Gastrocnemius medialis (tissue), 4 donors: ENCODE measurements around the gene ZNF44. TPM values are rescaled to one million over a fixed set of nuclear protein-coding genes. Genes with fewer than 3 reads are reported as not detected.

Experiments used
- ATAC-seq, 2 donors: fragments of 150-250 bp; one replicate each; pipeline ENCODE4 v1.9.1; 2016
- DNase-seq, 2 donors: peaks; one replicate each; pipeline ENCODE4 v3.0.0-alpha.2; 2019
- H3K27ac ChIP-seq, 4 donors: fragments of 200-600 bp; sonication (generic); 1 replicate in 1 of 4; 2 replicates in 3 of 4; pipeline ENCODE4 v1.5.1; 2016 to 2018; ENCODE audit warnings: mild to moderate bottlenecking in 2 of 4, moderate library complexity in 1 of 4
- H3K27me3 ChIP-seq, 3 donors: fragments of 200-600 bp; sonication (generic) in 2 of 3; 1 replicate in 1 of 3; 2 replicates in 2 of 3; pipeline versions ENCODE4 v1.5.1 to v1.6.0; 2016 to 2019; ENCODE audit warnings: mild to moderate bottlenecking in 1 of 3, moderate library complexity in 1 of 3
- H3K36me3 ChIP-seq, 2 donors: fragments of 200-600 bp; sonication (generic) in 1 of 2; one replicate each; pipeline ENCODE4 v1.5.1; 2017 to 2018
- H3K4me1 ChIP-seq, 2 donors: fragments of 200-600 bp; sonication (generic) in 1 of 2; one replicate each; pipeline ENCODE4 v1.5.1; 2016 to 2017; ENCODE audit warnings: mild to moderate bottlenecking in 2 of 2
- H3K4me3 ChIP-seq, 4 donors: fragments of 200-600 bp; sonication (generic) in 3 of 4; 1 replicate in 1 of 4; 2 replicates in 3 of 4; pipeline ENCODE4 v1.5.1; 2016 to 2019; ENCODE audit warnings: mild to moderate bottlenecking in 2 of 4
- H3K9me3 ChIP-seq, 3 donors: fragments of 200-600 bp; sonication (generic) in 2 of 3; 1 replicate in 1 of 3; 2 replicates in 2 of 3; pipeline ENCODE4 v1.5.1; 2016 to 2019
- CTCF ChIP-seq, 5 experiments: fragments of 450-650 bp in 3 of 5; fragments of 200-600 bp in 2 of 5; sonication (generic) in 2 of 5; IDR thresholded peaks in 4 of 5; conservative IDR thresholded peaks in 1 of 5; 1 replicate in 4 of 5; 2 replicates in 1 of 5; pipeline ENCODE4 v1.5.1; 2016 to 2019; ENCODE audit warnings: antibody characterized with exemption in 5 of 5, mild to moderate bottlenecking in 3 of 5, moderate library complexity in 3 of 5
- POLR2A ChIP-seq, 2 donors: fragments of 450-650 bp; IDR thresholded peaks; one replicate each; pipeline ENCODE4 v1.6.1; 2017; ENCODE audit warnings: antibody characterized with exemption in 2 of 2, mild to moderate bottlenecking in 2 of 2, moderate library complexity in 2 of 2
- in situ Hi-C, 4 donors: fragments of 200-750 bp; cut with MboI; loops; one replicate each; pipeline versions ENCODE4 v1.15.0 to v1.8.0; 2017; ENCODE audit warnings: low sequenced_read_pairs in 4 of 4
- intact Hi-C: fragments of 100-400 bp; cut with DNase I; formaldehyde crosslinking; loops from one replicate; pipeline ENCODE4 v1.15.1; 2023; ENCODE audit warnings: low total_unique reads
- total RNA-seq, 4 donors: library from RNA; depleted of rRNA; stranded (reverse); fragments of >200 nt; gene quantifications; one replicate each; pipeline versions ENCODE4 v1.1.0 to v1.2.3, GENCODE V29; 2016

ZNF44 gene
- total RNA-seq, 4 donors from 2014 or later, result 2.6 to 4.0 (median 3.5) TPM

GRCh38 chr19:12260236-12260635 lies 34.4 kb downstream of the ZNF44 start:
- in situ Hi-C loops (no loop called here), intact Hi-C loops (no loop called here)
- TF ChIP-seq POLR2A (IDR thresholded peaks at IDR 0.05) (no peak), CTCF (IDR thresholded peaks at IDR 0.05 in 4 of 5, conservative IDR thresholded peaks at IDR 0.05 in 1 of 5) (no peak)
- Histone ChIP-seq H3K36me3 (peaks cover 0 to 2% of the 10 kb centered on the region in 2 donors), H3K4me1 (no peaks in the 10 kb centered on the region), H3K4me3 (no peak overlapping the region), H3K27ac (no peak overlapping the region), H3K9me3 (peaks cover 0 to 4% (median 0%) of the 10 kb centered on the region in 3 donors), H3K27me3 (no peaks in the 10 kb centered on the region)
- DNase-seq, result no peak
- ATAC-seq, result no peak

- Histone ChIP-seq H3K9me3 (peaks cover 0 to 9% (median 6%) of the 10 kb centered on the region in 3 donors), H3K4me1 (no peaks in the 10 kb centered on the region), H3K36me3 (peaks cover 0 to 11% of the 10 kb centered on the region in 2 donors), H3K27ac (no peak overlapping the region), H3K27me3 (no peaks in the 10 kb centered on the region), H3K4me3 (no peak overlapping the region)
- TF ChIP-seq CTCF (IDR thresholded peaks at IDR 0.05 in 4 of 5, conservative IDR thresholded peaks at IDR 0.05 in 1 of 5) (no peak), POLR2A (IDR thresholded peaks at IDR 0.05) (no peak)
- intact Hi-C loops, result no loop called here
- no peak for ATAC-seq
- no peak for DNase-seq
- in situ Hi-C loops, result no loop called here
These were observed 39.3 kb downstream of the ZNF44 start for GRCh38 chr19:12255372-12255771.

- TF ChIP-seq POLR2A (IDR thresholded peaks at IDR 0.05) (no peak), CTCF (IDR thresholded peaks at IDR 0.05 in 4 of 5, conservative IDR thresholded peaks at IDR 0.05 in 1 of 5) (no peak)
- intact Hi-C loops (no loop called here), in situ Hi-C loops (no loop called here)
- no peak overlapping the region for H3K27ac ChIP-seq
- ATAC-seq (no peak), DNase-seq (no peak)
- peak overlapping the region in 1 of 4 donors; percentile 40 for H3K4me3 ChIP-seq
- H3K9me3 ChIP-seq, result peaks cover 9 to 38% (median 14%) of the 10 kb centered on the region in 3 donors
- H3K27me3 ChIP-seq, result no peaks in the 10 kb centered on the region
- peaks cover 24 to 86% of the 10 kb centered on the region in 2 donors for H3K36me3 ChIP-seq
- no peaks in the 10 kb centered on the region for H3K4me1 ChIP-seq
These were observed 47.0 kb downstream of the ZNF44 start for GRCh38 chr19:12247644-12248222.

DNA sequence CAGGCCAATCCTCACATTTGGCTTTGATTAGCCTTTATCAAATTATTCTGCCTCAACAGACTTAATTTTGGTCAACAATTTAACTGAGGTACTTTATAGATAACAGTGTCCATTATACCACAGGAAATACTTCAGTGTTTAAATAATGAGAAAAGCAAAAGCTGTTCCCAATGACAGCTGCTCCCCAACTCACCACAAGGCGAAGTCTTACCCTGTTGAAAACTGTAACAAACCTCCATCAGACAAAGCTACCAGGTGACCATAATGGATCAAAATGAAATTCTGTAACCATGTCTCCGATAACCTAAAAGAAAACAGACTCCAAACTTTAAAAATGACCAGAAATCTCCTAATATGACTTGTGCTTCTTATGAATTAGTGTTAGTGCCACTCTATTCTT lies 50.3 kb downstream of the ZNF44 start:
- H3K27me3 ChIP-seq, result no peaks in the 10 kb centered on the region
- peaks cover 24 to 92% of the 10 kb centered on the region in 2 donors for H3K36me3 ChIP-seq
- H3K27ac ChIP-seq, result no peak overlapping the region
- DNase-seq, result no peak
- in situ Hi-C loops, result no loop called here
- intact Hi-C loops, result no loop called here
- H3K4me3 ChIP-seq, result peak overlapping the region in 1 of 4 donors; percentile 8
- TF ChIP-seq POLR2A (IDR thresholded peaks at IDR 0.05) (no peak), CTCF (IDR thresholded peaks at IDR 0.05 in 4 of 5, conservative IDR thresholded peaks at IDR 0.05 in 1 of 5) (no peak)
- H3K9me3 ChIP-seq, result peaks cover 9 to 31% (median 12%) of the 10 kb centered on the region in 3 donors
- no peaks in the 10 kb centered on the region for H3K4me1 ChIP-seq
- ATAC-seq, result no peak
